ENCODE data around the gene CEP83.
A peak's percentile ranks its signal among the peaks of the same experiment; 100 is the strongest.
"Not testable (repeated sequence)": the region's sequence is repeated elsewhere in the genome, so short reads cannot be mapped to it uniquely, and the experiment has no call there.

The CEP83 gene

GRCh38 chr12:94481734-94482133, 22.1 kb upstream of the CEP83 start:
- DNase-seq (ENCODE audit: low spot score) = no peak
- in situ Hi-C loops (cut with MboI; ENCODE audit: low sequenced_read_pairs, unreplicated experiment) = no loop called here
- no peak for TF ChIP-seq CTCF (IDR thresholded peaks at IDR 0.05; ENCODE audit: borderline replicate concordance, control extremely low read depth, extremely low read depth, insufficient read depth, missing control alignments)

- no peak for TF ChIP-seq CTCF (IDR thresholded peaks at IDR 0.05; ENCODE audit: borderline replicate concordance, control extremely low read depth, extremely low read depth, insufficient read depth, missing control alignments)
- no peak for DNase-seq (ENCODE audit: low spot score)
- in situ Hi-C loops (cut with MboI; ENCODE audit: low sequenced_read_pairs, unreplicated experiment) = no loop called here
These were observed 9.9 kb upstream of the CEP83 start for GRCh38 chr12:94469522-94469921.

- no peak for DNase-seq (ENCODE audit: low spot score)
- no peak for TF ChIP-seq CTCF (IDR thresholded peaks at IDR 0.05; ENCODE audit: borderline replicate concordance, control extremely low read depth, extremely low read depth, insufficient read depth, missing control alignments)
- in situ Hi-C loops (cut with MboI; ENCODE audit: low sequenced_read_pairs, unreplicated experiment) = no loop called here
These were observed 921 bp upstream of the CEP83 start for GRCh38 chr12:94460616-94460959.

GRCh38 chr12:94458877-94459727, 565 bp downstream of the CEP83 start:
- in situ Hi-C loops (cut with MboI; ENCODE audit: low sequenced_read_pairs, unreplicated experiment) = no loop called here
- DNase-seq (ENCODE audit: low spot score) = peak; percentile 32
- TF ChIP-seq CTCF (IDR thresholded peaks at IDR 0.05; ENCODE audit: borderline replicate concordance, control extremely low read depth, extremely low read depth, insufficient read depth, missing control alignments) = no peak

- DNase-seq (ENCODE audit: low spot score) = no peak
- in situ Hi-C loops (cut with MboI; ENCODE audit: low sequenced_read_pairs, unreplicated experiment) = no loop called here
- TF ChIP-seq CTCF (IDR thresholded peaks at IDR 0.05; ENCODE audit: borderline replicate concordance, control extremely low read depth, extremely low read depth, insufficient read depth, missing control alignments) = no peak
These were observed 2.4 kb downstream of the CEP83 start for GRCh38 chr12:94457311-94457710.

- in situ Hi-C loops (cut with MboI; ENCODE audit: low sequenced_read_pairs, unreplicated experiment); DNase-seq (ENCODE audit: low spot score): not testable (repeated sequence)
These were observed 5.3 kb downstream of the CEP83 start for GRCh38 chr12:94454318-94454717.

GRCh38 chr12:94445662-94446061, 14.0 kb downstream of the CEP83 start:
- TF ChIP-seq CTCF (IDR thresholded peaks at IDR 0.05; ENCODE audit: borderline replicate concordance, control extremely low read depth, extremely low read depth, insufficient read depth, missing control alignments) = no peak
- no peak for DNase-seq (ENCODE audit: low spot score)
- in situ Hi-C loops (cut with MboI; ENCODE audit: low sequenced_read_pairs, unreplicated experiment) = no loop called here
